Heart left ventricle (tissue), 13 donors: ENCODE data around the gene ACCSL.

ENCODE experiments used
- CTCF ChIP-seq, 12 donors: fragments of 200-600 bp; sonication (generic) in 4 of 12; IDR thresholded peaks; one replicate each; pipeline versions ENCODE4 v1.5.0 to v1.8.0; 2018 to 2022; ENCODE audit warnings: antibody characterized with exemption in 12 of 12, mild to moderate bottlenecking in 5 of 12
- POLR2A ChIP-seq, 2 donors: fragments of 450-650 bp; IDR thresholded peaks; one replicate each; pipeline ENCODE4 v1.6.1; 2017; ENCODE audit warnings: antibody characterized with exemption in 2 of 2, mild to moderate bottlenecking in 2 of 2, moderate library complexity in 2 of 2
- donor health status: ischemic (EF 13 %, LVEDD 7.1; RV severe dilation, severe dysfunction).
- donor health status: DM: no; HTN: yes; CAD: no.
- donor health status: DM: no; HTN: no; CAD: no.
- donor health status: ischemic (EF 25% LVEDD 6.9; RV normal size, moderate dysfunction).
- donor health status: ischemic (EF 25% LVEDD 5.7; RV mildly dilated, moderate dysfunction).
- donor health status: ischemic (EF 35%, LVEDD 5.7; RV mildly dilated, moderate dysfunction).
- donor health status: nonischemic (EF 11% LVEDD 7.7; RV severe dilation, severe dysfunction).
- donor health status: DM: yes; HTN: yes; CAD: no.
- donor health status: PGD.
- donor health status: ischemic (EF 29% LVEDD 5.4; RV normal size, mild dysfunction).
- donor health status: nonischemic (EF 23%, LVEDD 6.1; RV moderate dilation, normal function).

- TF ChIP-seq CTCF (IDR thresholded peaks at IDR 0.05) (no peak), POLR2A (IDR thresholded peaks at IDR 0.05) (no peak)
Measured at GRCh38 chr11:44004452-44005062, 43.2 kb upstream of the ACCSL start.
